ENCODE measurements around the gene DSE.
A peak's percentile ranks its signal among the peaks of the same experiment; 100 is the strongest.

Gene DSE

DNA sequence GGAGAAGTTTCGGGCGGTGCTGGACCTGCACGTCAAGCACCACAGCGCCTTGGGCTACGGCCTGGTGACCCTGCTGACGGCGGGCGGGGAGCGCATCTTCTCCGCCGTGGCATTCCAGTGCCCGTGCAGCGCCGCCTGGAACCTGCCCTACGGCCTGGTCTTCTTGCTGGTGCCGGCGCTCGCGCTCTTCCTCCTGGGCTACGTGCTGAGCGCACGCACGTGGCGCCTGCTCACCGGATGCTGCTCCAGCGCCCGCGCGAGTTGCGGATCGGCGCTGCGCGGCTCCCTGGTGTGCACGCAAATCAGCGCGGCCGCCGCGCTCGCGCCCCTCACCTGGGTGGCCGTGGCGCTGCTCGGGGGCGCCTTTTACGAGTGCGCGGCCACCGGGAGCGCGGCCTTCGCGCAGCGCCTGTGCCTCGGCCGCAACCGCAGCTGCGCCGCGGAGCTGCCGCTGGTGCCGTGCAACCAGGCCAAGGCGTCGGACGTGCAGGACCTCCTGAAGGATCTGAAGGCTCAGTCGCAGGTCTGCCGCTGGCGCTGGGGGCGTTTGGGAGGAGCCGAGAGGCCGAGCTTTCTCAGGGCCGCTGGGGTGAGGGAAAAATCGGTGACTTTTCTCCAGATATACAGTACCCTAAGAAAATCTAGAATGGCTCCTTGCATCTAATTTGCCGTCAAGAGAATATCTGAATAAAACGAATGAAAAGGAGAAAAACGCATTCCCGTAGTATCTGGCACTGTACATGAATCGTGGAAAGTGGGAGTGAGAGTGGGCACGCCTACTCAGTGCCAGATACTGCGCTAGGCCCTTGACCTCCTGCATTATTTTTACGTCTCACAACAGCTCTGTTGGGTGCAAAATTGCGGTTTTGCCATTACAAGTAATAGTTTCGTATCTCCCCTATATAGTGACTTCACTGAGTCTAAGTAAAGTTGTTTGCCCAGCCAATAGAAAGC, 91.5 kb downstream of the DSE start:
- POLR2A ChIA-PET = no interaction called here
- TF ChIP-seq, protein P1, sequence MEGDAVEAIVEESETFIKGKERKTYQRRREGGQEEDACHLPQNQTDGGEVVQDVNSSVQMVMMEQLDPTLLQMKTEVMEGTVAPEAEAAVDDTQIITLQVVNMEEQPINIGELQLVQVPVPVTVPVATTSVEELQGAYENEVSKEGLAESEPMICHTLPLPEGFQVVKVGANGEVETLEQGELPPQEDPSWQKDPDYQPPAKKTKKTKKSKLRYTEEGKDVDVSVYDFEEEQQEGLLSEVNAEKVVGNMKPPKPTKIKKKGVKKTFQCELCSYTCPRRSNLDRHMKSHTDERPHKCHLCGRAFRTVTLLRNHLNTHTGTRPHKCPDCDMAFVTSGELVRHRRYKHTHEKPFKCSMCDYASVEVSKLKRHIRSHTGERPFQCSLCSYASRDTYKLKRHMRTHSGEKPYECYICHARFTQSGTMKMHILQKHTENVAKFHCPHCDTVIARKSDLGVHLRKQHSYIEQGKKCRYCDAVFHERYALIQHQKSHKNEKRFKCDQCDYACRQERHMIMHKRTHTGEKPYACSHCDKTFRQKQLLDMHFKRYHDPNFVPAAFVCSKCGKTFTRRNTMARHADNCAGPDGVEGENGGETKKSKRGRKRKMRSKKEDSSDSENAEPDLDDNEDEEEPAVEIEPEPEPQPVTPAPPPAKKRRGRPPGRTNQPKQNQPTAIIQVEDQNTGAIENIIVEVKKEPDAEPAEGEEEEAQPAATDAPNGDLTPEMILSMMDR (IDR thresholded peaks at IDR 0.05; ENCODE audit: control extremely low read depth, extremely low read depth, low read depth, missing control alignments) = no peak
- CTCF ChIA-PET = interaction anchor here (1.2 to 2.9 kb wide), 7 partner anchors 9 to 174 kb away, joined by 3 to 13 read pairs (median 4); no protein-coding TSS in a partner anchor
- DNase-seq (ENCODE audit: extremely low spot score) = peak; percentile 78

DNA sequence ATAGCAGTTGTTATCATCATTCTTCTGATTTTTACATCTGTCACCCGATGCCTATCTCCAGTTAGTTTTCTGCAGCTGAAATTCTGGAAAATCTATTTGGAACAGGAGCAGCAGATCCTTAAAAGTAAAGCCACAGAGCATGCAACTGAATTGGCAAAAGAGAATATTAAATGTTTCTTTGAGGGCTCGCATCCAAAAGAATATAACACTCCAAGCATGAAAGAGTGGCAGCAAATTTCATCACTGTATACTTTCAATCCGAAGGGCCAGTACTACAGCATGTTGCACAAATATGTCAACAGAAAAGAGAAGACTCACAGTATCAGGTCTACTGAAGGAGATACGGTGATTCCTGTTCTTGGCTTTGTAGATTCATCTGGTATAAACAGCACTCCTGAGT, 92.6 kb downstream of the DSE start:
- ChIA-PET CTCF (interaction anchor here (0.8 to 2.9 kb wide), 6 partner anchors 12 to 175 kb away, joined by 3 to 13 read pairs (median 4); no protein-coding TSS in a partner anchor), POLR2A (no interaction called here)
- TF ChIP-seq, protein P1 (IDR thresholded peaks at IDR 0.05; ENCODE audit: control extremely low read depth, extremely low read depth, low read depth, missing control alignments) = no peak
- no peak for DNase-seq (ENCODE audit: extremely low spot score)

DNA sequence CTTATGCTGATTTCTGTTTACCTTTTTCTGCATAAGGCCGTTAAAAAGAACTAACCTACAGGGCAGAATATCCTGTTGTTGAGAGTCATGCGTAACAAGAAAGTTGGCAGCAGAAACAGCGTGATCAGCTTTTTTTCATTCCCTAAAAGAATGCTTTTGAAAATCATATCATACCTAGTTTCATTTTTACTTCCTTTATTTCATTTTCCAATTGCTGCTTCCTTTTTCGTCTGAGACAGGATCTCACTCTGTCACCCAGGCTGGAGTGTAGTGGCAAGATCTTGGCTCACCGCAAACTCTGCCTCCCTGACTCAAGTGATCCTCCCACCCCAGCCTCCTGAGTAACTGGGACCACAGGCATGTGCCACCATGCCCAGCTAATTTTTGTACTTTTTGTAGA, 94.5 kb downstream of the DSE start:
- no peak for DNase-seq (ENCODE audit: extremely low spot score)
- ChIA-PET CTCF (no interaction called here), POLR2A (no interaction called here)
- TF ChIP-seq, protein P1 (IDR thresholded peaks at IDR 0.05; ENCODE audit: control extremely low read depth, extremely low read depth, low read depth, missing control alignments) = no peak

DNA sequence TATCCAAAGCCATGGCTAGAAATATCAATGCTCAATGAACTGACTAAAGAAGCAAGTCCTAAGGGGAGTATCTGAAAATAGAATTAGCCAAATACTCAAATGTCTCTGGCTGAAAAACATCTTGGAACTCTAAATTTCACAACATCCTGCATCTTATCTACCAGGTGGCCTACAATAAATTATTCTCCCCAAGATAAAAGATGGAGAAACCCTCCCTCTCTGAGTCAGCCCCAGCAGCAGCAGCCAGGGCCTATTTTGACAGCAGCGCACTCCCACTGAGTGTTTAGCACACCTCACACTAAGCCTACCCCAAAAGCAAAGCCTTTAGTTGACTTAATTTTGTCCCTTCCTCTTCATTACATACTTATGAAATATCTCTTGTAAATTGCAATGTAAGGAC, 96.3 kb downstream of the DSE start:
- DNase-seq (ENCODE audit: extremely low spot score) = no peak
- CTCF ChIA-PET = no interaction called here
- TF ChIP-seq, protein P1 (IDR thresholded peaks at IDR 0.05; ENCODE audit: control extremely low read depth, extremely low read depth, low read depth, missing control alignments) = no peak
- POLR2A ChIA-PET = no interaction called here

DNA sequence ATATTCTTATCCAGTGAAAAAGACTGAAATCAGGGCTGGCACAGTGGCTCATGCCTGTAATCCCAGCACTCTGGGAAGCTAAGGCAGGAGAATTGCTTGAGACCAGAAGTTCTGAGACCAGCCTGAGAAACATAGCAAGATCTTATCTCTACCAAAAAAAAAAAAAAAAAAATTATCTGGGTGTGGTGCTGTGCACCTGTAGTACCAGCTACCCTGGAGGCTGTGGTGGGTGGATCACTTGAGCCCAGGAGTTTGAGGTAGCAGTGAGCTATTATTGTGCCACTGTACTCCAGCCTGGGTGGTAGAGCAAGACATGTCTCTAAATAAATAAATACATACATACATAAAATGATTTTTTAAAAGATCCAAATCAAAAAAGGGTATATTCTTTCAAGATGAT, 96.8 kb downstream of the DSE start:
- ChIA-PET CTCF (no interaction called here), POLR2A (no interaction called here)
- TF ChIP-seq, protein P1 (IDR thresholded peaks at IDR 0.05; ENCODE audit: control extremely low read depth, extremely low read depth, low read depth, missing control alignments) = no peak
- no peak for DNase-seq (ENCODE audit: extremely low spot score)

DNA sequence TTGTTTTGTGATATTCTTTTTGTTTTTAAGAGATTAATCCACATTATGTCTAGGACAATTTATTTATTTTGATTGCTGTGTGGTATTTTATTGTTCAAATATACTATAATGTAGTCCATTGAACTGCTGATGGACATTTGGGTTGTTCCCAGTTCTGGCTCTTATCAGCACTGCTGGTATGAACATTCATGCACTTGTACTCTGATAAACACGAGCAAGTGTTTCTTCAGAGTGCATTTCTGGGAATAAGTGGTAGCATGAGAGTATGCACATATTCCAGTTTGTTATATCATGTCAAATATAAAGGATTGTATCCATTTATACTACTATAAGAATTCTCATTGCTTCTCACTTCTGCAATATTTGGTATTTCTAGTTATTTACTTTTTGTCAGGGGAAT, 97.5 kb downstream of the DSE start:
- ChIA-PET CTCF (no interaction called here), POLR2A (no interaction called here)
- TF ChIP-seq, protein P1 (IDR thresholded peaks at IDR 0.05; ENCODE audit: control extremely low read depth, extremely low read depth, low read depth, missing control alignments) = no peak
- DNase-seq (ENCODE audit: extremely low spot score) = no peak
